Activated CD4-positive, CD25-positive, alpha-beta regulatory T cell treated with anti-CD3 and anti-CD28 coated beads, Interleukin-2, amount 50 U/mL, for 16 hours (primary cell): ENCODE results near the gene SEMA4G.
"Not testable (repeated sequence)": the region's sequence is repeated elsewhere in the genome, so short reads cannot be mapped to it uniquely, and the experiment has no call there.

Experiments
- DNase-seq: peaks from one replicate; pipeline ENCODE4 v3.0.0-alpha.2; 2020; ENCODE audit warnings: low read depth, low spot score

Gene SEMA4G

GRCh38 chr10:100970076-100970913, 991 bp downstream of the SEMA4G start:
- no peak for DNase-seq

GRCh38 chr10:100970914-100971811, 1.9 kb downstream of the SEMA4G start:
- no peak for DNase-seq

- no peak for DNase-seq
Measured at GRCh38 chr10:100972115-100972903, 3.0 kb downstream of the SEMA4G start.

GRCh38 chr10:100972904-100973535, 3.7 kb downstream of the SEMA4G start:
- no peak for DNase-seq

DNA sequence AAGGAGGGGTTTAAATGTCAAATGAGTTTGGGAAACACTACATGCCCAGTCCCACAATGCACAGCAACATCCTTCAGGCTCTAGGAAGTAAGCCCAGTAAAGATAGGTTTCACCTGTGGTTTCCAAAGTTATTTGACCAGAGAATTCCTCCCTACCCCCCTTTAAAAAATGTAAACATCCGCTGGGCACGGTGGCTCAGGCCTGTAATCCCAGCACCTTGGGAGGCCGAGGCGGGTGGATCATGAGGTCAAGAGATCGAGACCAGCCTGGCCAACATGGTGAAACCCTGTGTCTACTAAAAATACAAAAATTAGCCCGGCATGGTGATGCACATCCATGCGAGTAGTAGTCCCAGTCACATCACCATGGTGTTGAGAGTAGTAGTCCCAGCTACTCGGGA, 6.1 kb downstream of the SEMA4G start:
- not testable (repeated sequence) for DNase-seq

DNA sequence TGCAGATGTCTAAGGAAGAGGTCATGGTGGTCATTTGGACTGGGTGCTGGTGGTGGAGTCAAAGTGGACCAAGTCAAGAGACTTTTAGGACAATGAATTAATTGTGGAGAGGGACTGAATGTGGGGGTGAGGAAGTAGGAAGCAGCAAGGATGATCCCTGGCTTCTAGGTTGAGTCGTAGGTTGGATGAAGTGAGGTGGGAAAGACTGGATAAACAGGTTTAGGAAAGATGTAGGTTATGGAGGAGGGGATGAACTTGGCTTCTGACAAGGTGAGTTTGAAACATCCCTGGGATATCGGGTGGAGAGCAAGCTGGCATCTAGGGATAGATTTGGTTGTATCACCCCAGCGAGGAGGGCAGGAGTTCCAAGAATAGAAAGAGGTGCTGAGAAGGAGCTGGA, 7.6 kb downstream of the SEMA4G start:
- no peak for DNase-seq

DNA sequence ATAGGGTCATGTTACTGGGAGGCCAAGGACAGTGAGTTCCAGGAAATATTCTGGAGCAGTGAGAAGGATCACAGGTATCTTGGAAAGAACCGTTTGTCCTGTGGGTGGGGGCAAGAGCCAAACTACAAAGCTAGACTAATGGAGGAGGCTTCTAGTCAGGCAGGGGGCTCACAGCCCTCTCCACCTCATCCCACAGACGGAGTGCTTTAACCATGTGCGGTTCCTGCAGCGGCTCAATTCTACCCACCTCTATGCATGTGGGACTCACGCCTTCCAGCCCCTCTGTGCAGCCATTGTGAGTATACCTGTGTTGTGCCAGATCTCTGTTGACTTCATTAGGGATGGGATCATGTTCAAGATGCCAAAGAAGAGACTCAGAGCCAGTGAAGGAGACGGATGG, 8.1 kb downstream of the SEMA4G start:
- DNase-seq: no peak

- DNase-seq: no peak
Measured at GRCh38 chr10:100978121-100978900, 9.0 kb downstream of the SEMA4G start.

- no peak for DNase-seq
Measured at GRCh38 chr10:100978901-100979195, 9.5 kb downstream of the SEMA4G start.

DNA sequence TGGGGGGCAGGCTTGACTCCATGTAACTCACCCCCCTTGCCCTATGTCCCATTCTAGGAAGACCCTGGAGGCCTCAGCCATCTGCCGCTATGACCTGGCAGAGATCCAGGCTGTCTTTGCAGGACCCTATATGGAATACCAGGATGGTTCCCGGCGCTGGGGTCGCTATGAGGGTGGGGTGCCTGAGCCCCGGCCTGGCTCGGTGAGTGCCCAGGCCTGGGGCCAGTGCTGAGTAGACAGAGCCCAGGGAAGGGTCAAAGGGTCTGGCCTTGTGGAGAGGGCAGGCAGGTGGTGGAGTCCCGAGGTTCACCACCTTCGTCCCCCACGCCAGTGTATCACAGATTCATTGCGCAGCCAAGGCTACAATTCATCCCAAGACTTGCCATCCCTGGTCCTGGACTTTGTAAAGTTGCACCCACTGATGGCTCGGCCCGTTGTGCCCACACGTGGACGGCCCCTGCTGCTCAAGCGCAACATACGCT, 10.5 kb downstream of the SEMA4G start:
- no peak for DNase-seq

DNA sequence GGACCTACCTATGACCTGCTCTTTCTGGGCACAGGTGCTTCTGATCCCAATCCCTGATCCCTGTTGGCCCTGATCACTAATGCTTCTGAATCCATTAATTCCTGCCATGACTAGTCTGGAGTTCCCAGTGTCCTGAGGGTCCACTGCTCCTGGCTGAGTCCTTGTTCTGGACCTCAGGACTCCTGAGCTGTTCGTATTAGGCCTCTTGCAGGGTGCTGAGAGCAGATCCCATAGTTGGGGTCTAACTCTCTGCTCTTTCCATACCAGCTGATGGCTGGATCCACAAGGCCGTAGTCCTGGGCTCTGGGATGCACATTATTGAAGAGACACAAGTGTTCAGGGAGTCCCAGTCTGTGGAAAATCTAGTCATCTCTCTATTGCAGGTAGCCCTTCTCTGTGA, 11.0 kb downstream of the SEMA4G start:
- DNase-seq: no peak

DNA sequence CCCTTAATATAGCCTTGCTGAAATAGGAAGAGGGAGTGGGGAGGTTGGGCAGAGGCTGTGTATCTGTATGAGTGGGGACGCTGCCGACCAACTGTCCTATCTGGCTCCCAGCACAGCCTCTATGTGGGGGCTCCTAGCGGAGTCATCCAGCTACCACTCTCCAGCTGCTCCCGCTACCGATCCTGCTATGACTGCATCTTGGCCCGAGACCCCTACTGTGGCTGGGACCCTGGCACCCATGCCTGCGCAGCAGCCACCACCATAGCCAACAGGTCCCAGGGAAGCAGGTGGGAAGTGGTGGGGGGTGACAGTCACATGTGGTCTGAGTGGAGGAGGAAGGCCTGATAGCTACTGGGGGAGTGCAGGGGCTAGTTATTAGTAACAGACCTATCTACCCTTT, 11.4 kb downstream of the SEMA4G start:
- no peak for DNase-seq

GRCh38 chr10:100981178-100981772, 12.0 kb downstream of the SEMA4G start:
- no peak for DNase-seq

- no peak for DNase-seq
Measured at GRCh38 chr10:100982916-100983830, 13.9 kb downstream of the SEMA4G start.

GRCh38 chr10:100983868-100984671, 14.8 kb downstream of the SEMA4G start:
- no peak for DNase-seq

DNA sequence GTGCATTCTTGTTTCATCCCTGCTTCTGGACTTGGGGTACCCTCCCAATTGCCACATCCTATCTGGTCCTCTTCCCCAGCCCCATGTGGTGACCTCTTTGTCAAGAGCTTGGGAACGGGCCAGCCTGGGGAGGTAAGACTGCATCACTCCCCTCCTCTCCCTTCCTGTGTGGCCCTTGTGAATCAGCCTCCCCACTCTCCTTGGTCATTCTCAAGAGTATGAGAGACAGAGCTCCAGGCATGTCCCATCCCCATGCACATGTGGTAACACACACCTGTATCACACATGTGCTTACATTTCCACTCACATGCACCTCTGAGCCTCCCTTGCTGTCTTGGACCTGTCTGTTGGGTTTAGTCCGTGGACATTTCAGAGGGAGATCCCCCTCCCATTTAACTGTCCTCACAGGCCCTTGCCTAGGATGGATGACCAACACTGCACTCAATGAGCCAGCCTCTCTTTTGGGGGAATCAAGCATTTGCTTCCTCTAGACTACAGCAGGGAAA, 15.4 kb downstream of the SEMA4G start:
- no peak for DNase-seq

- no peak for DNase-seq
Measured at GRCh38 chr10:100985336-100985735, 16.0 kb downstream of the SEMA4G start.

- DNase-seq: no peak
Measured at GRCh38 chr10:100986623-100986951, 17.3 kb downstream of the SEMA4G start.
